Heart right ventricle (tissue), 16 donors: ENCODE measurements around the gene CACNB2. TPM values are rescaled to one million over a fixed set of nuclear protein-coding genes. Genes with fewer than 3 reads are reported as not detected.

Experiments
- ATAC-seq, 8 donors: fragments of 200-7000 bp; cut with Tn5 transposase; one replicate each; pipeline ENCODE4 v1.9.1; 2020; ENCODE audit warnings: mild to moderate bottlenecking in 8 of 8, moderate library complexity in 8 of 8, moderate number of reproducible peaks in 1 of 8
- DNase-seq, 2 donors: peaks; one replicate each; pipeline ENCODE4 v3.0.0-alpha.2; 2020
- H3K27ac ChIP-seq, 10 donors: fragments of 200-600 bp; sonication (generic) in 2 of 10; one replicate each; pipeline versions ENCODE4 v1.5.0 to v1.8.0; 2020 to 2022; ENCODE audit warnings: mild to moderate bottlenecking in 3 of 10
- H3K27me3 ChIP-seq, 7 donors: fragments of 200-600 bp; one replicate each; pipeline ENCODE4 v1.8.0; 2021 to 2022; ENCODE audit warnings: mild to moderate bottlenecking in 2 of 7
- H3K36me3 ChIP-seq, 9 donors: fragments of 200-600 bp; sonication (generic) in 1 of 9; one replicate each; pipeline versions ENCODE4 v1.5.0 to v1.8.0; 2020 to 2022; ENCODE audit warnings: mild to moderate bottlenecking in 2 of 9
- H3K4me1 ChIP-seq, 9 donors: fragments of 200-600 bp; sonication (generic) in 1 of 9; one replicate each; pipeline versions ENCODE4 v1.5.0 to v1.8.0; 2020 to 2022; ENCODE audit warnings: mild to moderate bottlenecking in 4 of 9
- H3K4me3 ChIP-seq, 10 donors: fragments of 200-600 bp; sonication (generic) in 2 of 10; one replicate each; pipeline versions ENCODE4 v1.5.0 to v1.8.0; 2020 to 2022; ENCODE audit warnings: mild to moderate bottlenecking in 7 of 10, moderate library complexity in 2 of 10
- H3K9me3 ChIP-seq, 11 donors: fragments of 200-600 bp in 10 of 11; sonication (generic) in 2 of 11; one replicate each; pipeline versions ENCODE4 v1.5.0 to v1.8.0; 2013 to 2022; ENCODE audit warnings: mild to moderate bottlenecking in 2 of 11, control low read depth in 1 of 11, moderate library complexity in 1 of 11
- CTCF ChIP-seq, 9 donors: fragments of 200-600 bp; sonication (generic) in 2 of 9; IDR thresholded peaks; one replicate each; pipeline versions ENCODE4 v1.5.0 to v1.8.0; 2021 to 2022; ENCODE audit warnings: antibody characterized with exemption in 9 of 9, mild to moderate bottlenecking in 5 of 9, moderate library complexity in 1 of 9
- WGBS, 2 donors: extraction: QIAGEN DNeasy Blood & Tissue Kit; methylation state at CpG; one replicate each; pipeline ENCODE4 v1.1.7; 2013; ENCODE audit warnings: inconsistent platforms in 1 of 2; 5-methylcytosine and 5-hydroxymethylcytosine counted together
- intact Hi-C, 10 donors: fragments of 100-400 bp; cut with DNase I; formaldehyde crosslinking; loops; one replicate each; pipeline versions ENCODE4 v1.11.1 to v1.14.2; 2022
- polyA plus RNA-seq, 2 donors: library from polyadenylated mRNA; stranded (reverse); fragments of 200-250 nt; gene quantifications; one replicate each; pipeline ENCODE4 v1.2.3, GENCODE V29; 2013
- total RNA-seq, 10 donors: library from RNA; stranded (reverse); fragmentation: NEBNext Ultra II Directional in 3 of 10; extraction: Animal tissue kit (Norgen Biotek cat#: 25700) in 3 of 10; gene quantifications; one replicate each; pipeline versions ENCODE4 v1.2.1 to v1.2.4, GENCODE V29; 2021 to 2023
- donor health status: Arrhythmogenic right ventricular cardiomyopathy.
- donor health status: ischemic (EF 13 %, LVEDD 7.1; RV severe dilation, severe dysfunction).
- donor health status: healthy with polysubstance abuse.
- donor health status: DM: no; HTN: yes; CAD: no.
- donor health status: DM: no; HTN: no; CAD: no.
- donor health status: ischemic (EF 25% LVEDD 6.9; RV normal size, moderate dysfunction).
- donor health status: ischemic (EF 25% LVEDD 5.7; RV mildly dilated, moderate dysfunction).
- donor health status: healthy.
- donor health status: DM: yes; HTN: yes; CAD: no.
- donor health status: Ischemic cardiomyopathy.
- donor health status: ischemic (EF 35%, LVEDD 5.7; RV mildly dilated, moderate dysfunction).
- donor health status: nonischemic (EF 11% LVEDD 7.7; RV severe dilation, severe dysfunction).
- donor health status: DM: yes; HTN: yes; CAD: no.
- donor health status: PGD.
- donor health status: ischemic (EF 29% LVEDD 5.4; RV normal size, mild dysfunction).
- donor health status: nonischemic (EF 23%, LVEDD 6.1; RV moderate dilation, normal function).

CACNB2 gene
- total and polyA plus RNA-seq, 12 donors = 8.9 to 71.1 (median 36.7) TPM

- Histone ChIP-seq H3K27me3 (peaks cover 0 to 7% (median 0%) of the 10 kb centered on the region in 7 donors), H3K4me1 (peaks cover 0 to 21% (median 6%) of the 10 kb centered on the region in 9 donors), H3K9me3 (no peaks in the 10 kb centered on the region), H3K27ac (peak overlapping the region in 1 of 10 donors; percentile 55), H3K4me3 (peak overlapping the region in 1 of 10 donors; percentile 27), H3K36me3 (no peaks in the 10 kb centered on the region)
- intact Hi-C loops = no loop called here
- no peak for ATAC-seq
- 73 to 87% methylated on average over 12 of the region's 12 CpGs for whole genome bisulfite sequencing, 2 donors
- no peak for DNase-seq
- TF ChIP-seq CTCF (IDR thresholded peaks at IDR 0.05) = no peak
These were observed 261.4 kb downstream of the CACNB2 start for GRCh38 chr10:18401416-18402195.

DNA sequence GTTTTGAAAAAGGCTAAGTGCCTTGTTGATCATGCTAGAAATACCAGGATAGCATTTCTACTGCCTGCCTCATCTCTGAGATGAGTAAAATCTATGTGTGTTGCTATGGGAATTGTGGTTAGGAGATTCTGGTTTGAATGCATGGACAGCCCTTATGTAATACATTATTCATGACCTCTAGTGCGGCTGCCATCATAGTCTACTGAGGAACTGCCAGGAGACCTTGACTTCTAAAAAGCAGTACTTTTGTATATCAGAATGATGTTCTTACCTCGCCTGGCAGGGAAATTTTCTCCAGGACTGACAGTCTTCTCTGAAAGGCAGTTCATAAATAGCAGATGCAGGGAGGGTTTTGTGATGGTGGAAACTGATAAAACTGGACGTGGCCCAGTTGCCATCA lies 262.6 kb downstream of the CACNB2 start:
- 53 to 61% methylated on average over 3 of the region's 3 CpGs for WGBS, 2 donors

DNA sequence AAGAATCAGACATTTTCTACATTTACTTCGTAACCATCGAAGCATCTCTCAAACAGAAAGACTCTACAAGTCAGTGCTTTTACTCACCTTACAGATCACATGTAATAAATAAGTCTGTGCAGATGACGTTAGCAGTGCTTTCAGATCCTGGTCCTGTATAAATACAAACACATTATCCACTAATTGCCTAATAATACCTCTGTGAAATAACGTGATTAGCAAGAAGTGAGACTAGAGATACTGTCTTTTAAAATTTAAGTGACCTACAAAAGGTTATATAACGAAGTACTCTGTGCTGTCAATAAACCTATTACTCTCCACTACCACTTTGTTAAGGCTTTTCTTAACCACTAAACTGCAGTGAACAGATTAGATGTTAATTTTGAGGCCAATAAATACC lies 264.3 kb downstream of the CACNB2 start:
- ATAC-seq = no peak
- H3K4me1 ChIP-seq = peaks cover 0 to 22% (median 6%) of the 10 kb centered on the region in 9 donors
- intact Hi-C loops = no loop called here
- H3K27me3 ChIP-seq = peaks cover 0 to 7% (median 0%) of the 10 kb centered on the region in 7 donors
- H3K27ac ChIP-seq = no peak overlapping the region
- no peak overlapping the region for H3K4me3 ChIP-seq
- 61 to 64% methylated on average over 5 of the region's 5 CpGs for WGBS, 2 donors
- H3K9me3 ChIP-seq = no peaks in the 10 kb centered on the region
- DNase-seq = no peak
- TF ChIP-seq CTCF (IDR thresholded peaks at IDR 0.05) = no peak
- H3K36me3 ChIP-seq = no peaks in the 10 kb centered on the region

More for the DNA sequence above, 262.6 kb downstream of the CACNB2 start:
- no peaks in the 10 kb centered on the region for H3K9me3 ChIP-seq
- intact Hi-C loops = no loop called here
- H3K36me3 ChIP-seq = no peaks in the 10 kb centered on the region
- TF ChIP-seq CTCF (IDR thresholded peaks at IDR 0.05) = no peak
- DNase-seq (no peak), ATAC-seq (no peak)
- no peak overlapping the region for H3K4me3 ChIP-seq
- peaks cover 0 to 22% (median 6%) of the 10 kb centered on the region in 9 donors for H3K4me1 ChIP-seq
- peak overlapping the region in 2 of 10 donors; percentile 13 to 33 for H3K27ac ChIP-seq
- peaks cover 0 to 7% (median 0%) of the 10 kb centered on the region in 7 donors for H3K27me3 ChIP-seq

- DNase-seq = no peak
- peaks cover 0 to 14% (median 2%) of the 10 kb centered on the region in 9 donors for H3K4me1 ChIP-seq
- H3K27ac ChIP-seq = no peak overlapping the region
- H3K36me3 ChIP-seq = no peaks in the 10 kb centered on the region
- no peak overlapping the region for H3K4me3 ChIP-seq
- WGBS, 2 donors = 91 to 98% methylated on average over 4 of the region's 4 CpGs
- H3K27me3 ChIP-seq = peaks cover 0 to 3% (median 0%) of the 10 kb centered on the region in 7 donors
- no peaks in the 10 kb centered on the region for H3K9me3 ChIP-seq
- peak in 3 of 8 donors; percentile 9 to 32 (median 27) for ATAC-seq
- no peak for TF ChIP-seq CTCF (IDR thresholded peaks at IDR 0.05)
- intact Hi-C loops = no loop called here
These were observed 265.9 kb downstream of the CACNB2 start for GRCh38 chr10:18406136-18406535.
